Ovary (tissue), 3 donors: ENCODE data around the gene KDELR3.

Experiments
- EP300 ChIP-seq: sonication (generic); formaldehyde crosslinking; IDR thresholded peaks from one replicate; pipeline ENCODE4 v1.6.1; 2017; ENCODE audit warnings: antibody characterized with exemption
- TF ChIP-seq, protein P1 (sequence below), 3 donors: fragments of 450-650 bp in 2 of 3; fragments of 200-600 bp in 1 of 3; IDR thresholded peaks; one replicate each; pipeline versions ENCODE4 v1.5.1 to v1.8.0; 2016 to 2022; ENCODE audit warnings: antibody characterized with exemption in 3 of 3, mild to moderate bottlenecking in 1 of 3
- donor health status: DM: no; HTN: no; CAD: no.

- TF ChIP-seq EP300 = no peak
- TF ChIP-seq, protein P1, sequence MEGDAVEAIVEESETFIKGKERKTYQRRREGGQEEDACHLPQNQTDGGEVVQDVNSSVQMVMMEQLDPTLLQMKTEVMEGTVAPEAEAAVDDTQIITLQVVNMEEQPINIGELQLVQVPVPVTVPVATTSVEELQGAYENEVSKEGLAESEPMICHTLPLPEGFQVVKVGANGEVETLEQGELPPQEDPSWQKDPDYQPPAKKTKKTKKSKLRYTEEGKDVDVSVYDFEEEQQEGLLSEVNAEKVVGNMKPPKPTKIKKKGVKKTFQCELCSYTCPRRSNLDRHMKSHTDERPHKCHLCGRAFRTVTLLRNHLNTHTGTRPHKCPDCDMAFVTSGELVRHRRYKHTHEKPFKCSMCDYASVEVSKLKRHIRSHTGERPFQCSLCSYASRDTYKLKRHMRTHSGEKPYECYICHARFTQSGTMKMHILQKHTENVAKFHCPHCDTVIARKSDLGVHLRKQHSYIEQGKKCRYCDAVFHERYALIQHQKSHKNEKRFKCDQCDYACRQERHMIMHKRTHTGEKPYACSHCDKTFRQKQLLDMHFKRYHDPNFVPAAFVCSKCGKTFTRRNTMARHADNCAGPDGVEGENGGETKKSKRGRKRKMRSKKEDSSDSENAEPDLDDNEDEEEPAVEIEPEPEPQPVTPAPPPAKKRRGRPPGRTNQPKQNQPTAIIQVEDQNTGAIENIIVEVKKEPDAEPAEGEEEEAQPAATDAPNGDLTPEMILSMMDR (IDR thresholded peaks at IDR 0.05) = no peak
These were observed 6.9 kb upstream of the KDELR3 start for GRCh38 chr22:38461057-38461413.
